Mesenchymal stem cell (in vitro differentiated cells and primary cell): ENCODE results near the gene SUPV3L1.
"Not testable (repeated sequence)": the region's sequence is repeated elsewhere in the genome, so short reads cannot be mapped to it uniquely, and the experiment has no call there.

ENCODE experiments used
- DNase-seq: peaks from one replicate; pipeline ENCODE4 v3.0.0-alpha.2; 2013
- H2AFZ ChIP-seq: one replicate; pipeline ENCODE4 v1.6.1; 2013; ENCODE audit warnings: low read depth, mild to moderate bottlenecking, control low read depth, inconsistent platforms, low read length, moderate library complexity
- H2AK5ac ChIP-seq: 2 replicates; pipeline ENCODE4 v1.6.1; 2013; ENCODE audit warnings: low read length, moderate library complexity, mild to moderate bottlenecking, inconsistent platforms; ENCODE audit not compliant: severe bottlenecking
- H2BK120ac ChIP-seq: one replicate; pipeline ENCODE4 v1.6.1; 2013; ENCODE audit warnings: low read depth, mild to moderate bottlenecking, inconsistent platforms, low read length, moderate library complexity
- H2BK12ac ChIP-seq, 2 experiments: one replicate each; pipeline ENCODE4 v1.6.1; 2013; ENCODE audit warnings: inconsistent platforms in 2 of 2, low read length in 2 of 2, mild to moderate bottlenecking in 2 of 2, moderate library complexity in 2 of 2, control low read depth in 1 of 2
- H2BK15ac ChIP-seq: one replicate; pipeline ENCODE4 v1.6.1; 2013; ENCODE audit warnings: mild to moderate bottlenecking, low read depth, inconsistent platforms; ENCODE audit not compliant: poor library complexity, severe bottlenecking
- H2BK5ac ChIP-seq: 2 replicates; pipeline ENCODE4 v1.6.1; 2013; ENCODE audit warnings: low read depth, mild to moderate bottlenecking, low read length, control low read depth, inconsistent platforms; ENCODE audit not compliant: poor library complexity, severe bottlenecking
- H3K14ac ChIP-seq, 2 experiments: one replicate each; pipeline ENCODE4 v1.6.1; 2013; ENCODE audit warnings: inconsistent platforms in 2 of 2, low read length in 2 of 2, control low read depth in 1 of 2, mild to moderate bottlenecking in 1 of 2, moderate library complexity in 1 of 2
- H3K18ac ChIP-seq, 2 experiments: one replicate each; pipeline ENCODE4 v1.6.1; 2013; ENCODE audit warnings: inconsistent platforms in 2 of 2, low read length in 2 of 2, control low read depth in 1 of 2, low read depth in 1 of 2, mild to moderate bottlenecking in 1 of 2
- H3K23ac ChIP-seq, 2 experiments: one replicate each; pipeline ENCODE4 v1.6.1; 2013; ENCODE audit warnings: inconsistent platforms in 2 of 2, low read length in 2 of 2, mild to moderate bottlenecking in 2 of 2, moderate library complexity in 2 of 2, control low read depth in 1 of 2
- H3K27ac ChIP-seq: 2 replicates; pipeline ENCODE4 v1.5.1; 2013; ENCODE audit warnings: mild to moderate bottlenecking, moderate library complexity, low read length, control low read depth, inconsistent platforms; ENCODE audit not compliant: poor library complexity, severe bottlenecking
- H3K27me3 ChIP-seq, 2 experiments: 2 replicates each; pipeline versions ENCODE4 v1.6.1 to v1.7.0; 2013; ENCODE audit warnings: low read length in 2 of 2, mild to moderate bottlenecking in 2 of 2, moderate library complexity in 2 of 2, control low read depth in 1 of 2, inconsistent platforms in 1 of 2; ENCODE audit not compliant: control insufficient read depth in 1 of 2, insufficient read depth in 1 of 2
- H3K36me3 ChIP-seq, 2 experiments: 2 replicates each; pipeline versions ENCODE4 v1.6.1 to v1.7.0; 2013; ENCODE audit warnings: low read length in 2 of 2, control low read depth in 1 of 2, inconsistent platforms in 1 of 2, low read depth in 1 of 2, mild to moderate bottlenecking in 1 of 2; ENCODE audit not compliant: insufficient read depth in 2 of 2, control insufficient read depth in 1 of 2
- H3K4ac ChIP-seq, 2 experiments: one replicate each; pipeline ENCODE4 v1.6.1; 2013; ENCODE audit warnings: inconsistent platforms in 2 of 2, low read length in 2 of 2, mild to moderate bottlenecking in 2 of 2, moderate library complexity in 2 of 2, control low read depth in 1 of 2, low read depth in 1 of 2
- H3K4me1 ChIP-seq: 2 replicates; pipeline ENCODE4 v1.6.1; 2013; ENCODE audit warnings: low read depth, low read length, control low read depth; ENCODE audit not compliant: control insufficient read depth, insufficient read depth
- H3K4me2 ChIP-seq: 2 replicates; pipeline ENCODE4 v1.6.1; 2013; ENCODE audit warnings: low read length, mild to moderate bottlenecking, inconsistent platforms; ENCODE audit not compliant: poor library complexity, severe bottlenecking
- H3K4me3 ChIP-seq, 2 experiments: 2 replicates each; pipeline versions ENCODE4 v1.5.1 to v1.7.0; 2013; ENCODE audit warnings: low read length in 2 of 2, mild to moderate bottlenecking in 2 of 2, control low read depth in 1 of 2, low read depth in 1 of 2; ENCODE audit not compliant: insufficient read depth in 1 of 2
- H3K79me1 ChIP-seq: replicated peaks from 2 replicates; pipeline ENCODE4 v1.6.1; 2013; ENCODE audit warnings: mild to moderate bottlenecking, control low read depth, low read length, inconsistent platforms; ENCODE audit not compliant: poor library complexity, severe bottlenecking
- H3K9ac ChIP-seq: 2 replicates; pipeline ENCODE4 v1.7.0; 2013; ENCODE audit warnings: mild to moderate bottlenecking, low read length, moderate library complexity
- H3K9me3 ChIP-seq: 2 replicates; pipeline ENCODE4 v1.7.0; 2013; ENCODE audit warnings: mild to moderate bottlenecking, low read length; ENCODE audit not compliant: control insufficient read depth
- H4K8ac ChIP-seq: one replicate; pipeline ENCODE4 v1.6.1; 2013; ENCODE audit warnings: inconsistent platforms, mild to moderate bottlenecking, low read length, moderate library complexity
- H4K91ac ChIP-seq: one replicate; pipeline ENCODE4 v1.6.1; 2013; ENCODE audit warnings: mild to moderate bottlenecking, low read length, inconsistent platforms
- WGBS: methylation state at CpG from one replicate; pipeline ENCODE4 v1.1.7; 2013; ENCODE audit warnings: mixed read lengths; 5-methylcytosine and 5-hydroxymethylcytosine counted together

The SUPV3L1 gene

DNA sequence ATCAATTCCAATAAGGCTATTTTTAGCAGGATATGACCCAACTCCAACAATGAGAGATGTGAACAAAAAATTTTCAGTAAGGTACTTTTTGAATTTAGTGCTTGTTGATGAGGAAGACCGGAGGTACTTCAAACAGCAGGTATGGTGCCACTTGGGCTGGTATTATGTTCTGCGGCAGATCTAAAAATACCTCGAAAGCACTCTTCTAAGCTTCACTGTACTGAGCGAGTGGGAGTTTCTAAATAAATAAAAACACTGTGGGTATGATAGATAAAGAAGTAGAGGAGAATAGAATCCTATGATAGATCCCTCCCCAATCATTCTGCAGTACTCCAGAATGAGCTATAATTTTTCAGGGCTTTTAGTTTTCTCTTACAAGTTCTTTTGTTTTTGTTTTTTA, 11.5 kb upstream of the SUPV3L1 start:
- Histone ChIP-seq H2AK5ac (no peak overlapping the region), H3K9me3 (no peaks in the 10 kb centered on the region), H2BK15ac (no peak overlapping the region), H3K4me2 (no peak overlapping the region), H3K27me3 (no peaks in the 10 kb centered on the region), H3K79me1 (peaks cover 12% of the 10 kb centered on the region), H3K4me1 (no peaks in the 10 kb centered on the region), H3K27ac (no peak overlapping the region), H3K4me3 (no peak overlapping the region), H2AFZ (no peak overlapping the region), H3K4ac (no peak overlapping the region), H2BK12ac (no peak overlapping the region), H3K9ac (no peak overlapping the region), H3K18ac (no peak overlapping the region), H3K36me3 (peaks cover 15 to 77% of the 10 kb centered on the region in 2 experiments), H2BK120ac (no peak overlapping the region), H2BK5ac (no peak overlapping the region), H3K23ac (no peak overlapping the region), H4K91ac (no peak overlapping the region), H4K8ac (no peak overlapping the region), H3K14ac (no peak overlapping the region)
- WGBS, result 95% methylated on average over 3 of the region's 4 CpGs
- no peak for DNase-seq

DNA sequence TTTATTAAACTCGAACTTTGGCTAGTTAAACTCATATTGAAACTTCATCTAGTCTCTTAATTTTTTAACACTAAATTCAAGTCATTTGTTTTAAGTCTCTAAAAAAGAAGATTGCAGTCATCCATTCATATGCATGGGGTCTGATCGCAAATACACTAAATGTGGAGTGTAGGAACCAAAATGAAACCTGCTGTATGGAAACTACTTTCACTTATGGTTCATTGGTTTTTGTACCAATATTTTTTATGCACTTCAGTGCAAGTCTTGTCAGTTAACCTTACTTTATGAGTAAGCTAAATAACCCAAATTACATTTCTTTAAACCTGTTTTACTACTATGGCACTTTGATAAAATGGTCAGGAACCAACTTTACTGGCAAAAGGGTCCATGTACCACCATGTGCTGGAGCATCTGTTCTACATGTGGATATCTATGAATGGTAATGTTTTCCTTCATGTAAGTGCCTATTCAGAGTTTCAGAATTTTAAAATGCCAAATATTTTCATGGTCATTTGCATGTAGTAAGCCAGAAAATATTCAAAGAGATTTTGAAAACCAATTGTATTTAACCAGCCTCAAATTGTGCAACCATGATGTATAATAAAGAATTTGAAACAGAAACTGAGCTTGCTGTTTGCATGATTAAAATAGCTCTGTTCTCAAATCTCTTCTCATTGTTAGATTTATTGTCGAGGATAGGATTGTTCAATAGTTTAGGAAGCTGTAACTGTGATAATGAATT, 7.6 kb upstream of the SUPV3L1 start:
- peaks cover 9 to 59% of the 10 kb centered on the region in 2 experiments for H3K36me3 ChIP-seq
- no peaks in the 10 kb centered on the region for H3K27me3 ChIP-seq
- no peaks in the 10 kb centered on the region for H3K9me3 ChIP-seq
- no peak overlapping the region for H2BK12ac ChIP-seq
- H3K14ac ChIP-seq, result no peak overlapping the region
- no peak overlapping the region for H4K8ac ChIP-seq
- no peak overlapping the region for H2BK120ac ChIP-seq
- H2BK15ac ChIP-seq, result no peak overlapping the region
- H3K27ac ChIP-seq, result no peak overlapping the region
- no peak overlapping the region for H2AK5ac ChIP-seq
- H3K23ac ChIP-seq, result no peak overlapping the region
- H3K4me3 ChIP-seq, result no peak overlapping the region
- no peak overlapping the region for H2AFZ ChIP-seq
- no peak overlapping the region for H3K9ac ChIP-seq
- H3K79me1 ChIP-seq, result peaks cover 3% of the 10 kb centered on the region
- H3K4ac ChIP-seq, result no peak overlapping the region
- no peaks in the 10 kb centered on the region for H3K4me1 ChIP-seq
- H4K91ac ChIP-seq, result no peak overlapping the region
- no peak overlapping the region for H3K4me2 ChIP-seq
- no peak for DNase-seq
- H2BK5ac ChIP-seq, result no peak overlapping the region
- H3K18ac ChIP-seq, result no peak overlapping the region
- 100% methylated on average over 1 of the region's 3 CpGs for WGBS

GRCh38 chr10:69175326-69175725, 4.7 kb upstream of the SUPV3L1 start:
- not testable (repeated sequence) for H3K9me3 ChIP-seq, H3K4me3 ChIP-seq, H3K27me3 ChIP-seq, H2AFZ ChIP-seq, H2BK5ac ChIP-seq, H3K9ac ChIP-seq, H3K14ac ChIP-seq, H3K23ac ChIP-seq, H2AK5ac ChIP-seq, H3K4me2 ChIP-seq, H3K4me1 ChIP-seq, H4K8ac ChIP-seq, H2BK12ac ChIP-seq, H2BK15ac ChIP-seq, H3K18ac ChIP-seq, H2BK120ac ChIP-seq, H4K91ac ChIP-seq, DNase-seq, H3K27ac ChIP-seq, H3K4ac ChIP-seq, H3K79me1 ChIP-seq
- H3K36me3 ChIP-seq, result peaks cover 9 to 36% of the 10 kb centered on the region in 2 experiments
- 98% methylated on average over 4 of the region's 4 CpGs for WGBS

- Histone ChIP-seq H4K8ac (no peak overlapping the region), H2BK5ac (no peak overlapping the region), H3K4me3 (no peak overlapping the region), H3K79me1 (peaks cover 2% of the 10 kb centered on the region), H4K91ac (no peak overlapping the region), H2AFZ (no peak overlapping the region), H3K4me1 (peaks cover 9% of the 10 kb centered on the region), H2AK5ac (no peak overlapping the region), H3K14ac (no peak overlapping the region), H3K27me3 (no peaks in the 10 kb centered on the region), H3K4ac (no peak overlapping the region), H3K9me3 (no peaks in the 10 kb centered on the region), H3K27ac (no peak overlapping the region), H2BK15ac (no peak overlapping the region), H3K9ac (no peak overlapping the region), H2BK120ac (no peak overlapping the region), H3K18ac (no peak overlapping the region), H3K23ac (no peak overlapping the region), H2BK12ac (no peak overlapping the region), H3K36me3 (peaks cover 9 to 21% of the 10 kb centered on the region in 2 experiments), H3K4me2 (no peak overlapping the region)
- WGBS, result 100% methylated on average over 1 of the region's 2 CpGs
- DNase-seq, result no peak
Measured at GRCh38 chr10:69176823-69177222, 3.2 kb upstream of the SUPV3L1 start.
